GM18870 (cell line): Measurements from ENCODE around the gene ANKRD33B.

Experiments used
- ATAC-seq: cut with Tn5 transposase; IDR thresholded peaks from one replicate; pipeline ENCODE4 v1.9.1; 2021; ENCODE audit warnings: moderate library complexity; ENCODE audit not compliant: unreplicated experiment

Gene ANKRD33B

GRCh38 chr5:10577371-10578292 is 13.8 kb downstream of the ANKRD33B start:
- ATAC-seq = peak; percentile 38

- ATAC-seq = no peak
Observed at GRCh38 chr5:10578293-10578665, 14.4 kb downstream of the ANKRD33B start.

- peak; percentile 44 for ATAC-seq
Observed at GRCh38 chr5:10578869-10579268, 15.0 kb downstream of the ANKRD33B start.

GRCh38 chr5:10579536-10580521 is 16.0 kb downstream of the ANKRD33B start:
- ATAC-seq = peak; percentile 66

- ATAC-seq = no peak
Observed at GRCh38 chr5:10580531-10581423, 16.9 kb downstream of the ANKRD33B start.

GRCh38 chr5:10581424-10581748 is 17.5 kb downstream of the ANKRD33B start:
- ATAC-seq = no peak

- ATAC-seq = no peak
Observed at GRCh38 chr5:10581867-10582511, 18.1 kb downstream of the ANKRD33B start.

- no peak for ATAC-seq
Observed at GRCh38 chr5:10582512-10582897, 18.6 kb downstream of the ANKRD33B start.

GRCh38 chr5:10583663-10584572 is 20.0 kb downstream of the ANKRD33B start:
- no peak for ATAC-seq

GRCh38 chr5:10584714-10585517 is 21.0 kb downstream of the ANKRD33B start:
- no peak for ATAC-seq

GRCh38 chr5:10585518-10585915 is 21.6 kb downstream of the ANKRD33B start:
- no peak for ATAC-seq

- no peak for ATAC-seq
Observed at GRCh38 chr5:10586008-10586407, 22.1 kb downstream of the ANKRD33B start.

- ATAC-seq = no peak
Observed at GRCh38 chr5:10586555-10586954, 22.7 kb downstream of the ANKRD33B start.

- ATAC-seq = no peak
Observed at GRCh38 chr5:10588109-10588775, 24.4 kb downstream of the ANKRD33B start.

- ATAC-seq = no peak
Observed at GRCh38 chr5:10588779-10589447, 25.0 kb downstream of the ANKRD33B start.

- no peak for ATAC-seq
Observed at GRCh38 chr5:10590226-10590999, 26.5 kb downstream of the ANKRD33B start.

GRCh38 chr5:10591159-10591558 is 27.3 kb downstream of the ANKRD33B start:
- ATAC-seq = no peak
